H1 (cell line): ENCODE data around the gene PDIA5.

Experiments
- CHD1 ChIP-seq: IDR thresholded peaks from 2 replicates; pipeline ENCODE4 v1.6.1; 2012; ENCODE audit warnings: low read depth, low read length, improper control_type of control experiment
- CHD2 ChIP-seq: IDR thresholded peaks from 2 replicates; pipeline ENCODE4 v1.6.1; 2012; ENCODE audit warnings: low read length, improper control_type of control experiment
- EP300 ChIP-seq, 2 experiments: IDR thresholded peaks; 1 replicate in 1 of 2; 2 replicates in 1 of 2; pipeline ENCODE4 v1.6.1; 2011 to 2012; ENCODE audit warnings: low read depth in 2 of 2, low read length in 2 of 2, mild to moderate bottlenecking in 2 of 2, borderline replicate concordance in 1 of 2, inconsistent platforms in 1 of 2, moderate library complexity in 1 of 2
- HDAC2 ChIP-seq, 2 experiments: fragments of 300-600 bp in 1 of 2; sonication (generic) in 1 of 2; IDR thresholded peaks; 2 replicates each; pipeline ENCODE4 v1.6.1; 2011 to 2012; ENCODE audit warnings: low read depth in 2 of 2, low read length in 2 of 2, mild to moderate bottlenecking in 2 of 2, moderate library complexity in 2 of 2, borderline replicate concordance in 1 of 2, inconsistent platforms in 1 of 2
- POLR2A ChIP-seq, 2 experiments: IDR thresholded peaks; 1 replicate in 1 of 2; 2 replicates in 1 of 2; pipeline ENCODE4 v1.6.1; 2011; ENCODE audit warnings: low read depth in 2 of 2, low read length in 2 of 2, mild to moderate bottlenecking in 2 of 2; ENCODE audit errors: control extremely low read depth in 1 of 2
- TF ChIP-seq, protein P1 (sequence below): IDR thresholded peaks from 2 replicates; pipeline ENCODE4 v1.6.1; 2011; ENCODE audit warnings: low read depth, mild to moderate bottlenecking, low read length; ENCODE audit not compliant: insufficient read depth
- TF ChIP-seq, protein P2 (sequence below), 3 experiments: IDR thresholded peaks; 1 replicate in 2 of 3; 2 replicates in 1 of 3; pipeline versions ENCODE4 v1.5.1 to v1.6.1; 2011; ENCODE audit warnings: low read length in 3 of 3, mild to moderate bottlenecking in 3 of 3, inconsistent platforms in 2 of 3, low read depth in 1 of 3, moderate library complexity in 1 of 3; ENCODE audit not compliant: insufficient read depth in 1 of 3; ENCODE audit errors: control extremely low read depth in 1 of 3
- TF ChIP-seq, protein P3 (sequence below): IDR thresholded peaks from 2 replicates; pipeline ENCODE4 v1.6.1; 2011; ENCODE audit warnings: low read length, improper control_type of control experiment

DNA sequence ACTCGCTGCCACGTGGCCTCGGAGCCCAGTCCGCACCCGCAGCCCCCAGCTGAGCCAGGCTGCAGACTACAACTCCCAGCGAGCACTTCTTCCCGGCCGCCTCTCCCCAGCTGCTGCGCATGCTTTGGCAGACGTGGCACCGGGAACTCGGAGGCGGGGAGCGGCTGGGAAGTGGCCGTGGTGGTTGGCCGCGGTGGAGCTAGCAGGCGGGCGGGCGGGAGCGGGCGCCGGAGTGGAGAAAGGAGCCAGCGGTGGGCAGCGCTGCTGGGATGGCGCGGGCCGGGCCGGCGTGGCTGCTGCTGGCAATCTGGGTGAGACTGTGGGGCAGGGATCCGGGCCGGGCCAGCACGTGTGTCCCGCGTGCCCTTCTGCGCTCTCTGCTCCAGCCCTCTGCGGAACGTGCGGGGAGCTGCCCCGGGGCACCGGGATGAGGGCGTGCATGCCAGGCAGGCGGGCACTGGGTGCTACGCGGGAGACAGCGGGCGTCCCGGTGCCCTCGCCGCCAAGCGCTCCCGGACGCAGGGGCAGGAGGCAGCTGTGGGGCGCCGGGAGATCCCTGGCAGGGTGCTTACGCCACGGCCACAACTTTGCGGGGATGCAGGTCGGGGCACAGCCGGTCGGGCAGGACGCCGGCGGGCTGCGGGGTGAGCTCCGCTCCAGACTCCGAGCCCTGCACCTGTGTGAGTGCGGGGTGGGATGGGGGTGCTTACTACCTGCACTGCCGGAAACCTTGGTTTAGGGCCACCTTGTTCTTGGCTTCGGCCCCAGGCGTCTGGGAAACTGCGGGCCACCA is at the start of gene PDIA5:
- TF ChIP-seq, protein P1, sequence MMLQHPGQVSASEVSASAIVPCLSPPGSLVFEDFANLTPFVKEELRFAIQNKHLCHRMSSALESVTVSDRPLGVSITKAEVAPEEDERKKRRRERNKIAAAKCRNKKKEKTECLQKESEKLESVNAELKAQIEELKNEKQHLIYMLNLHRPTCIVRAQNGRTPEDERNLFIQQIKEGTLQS, result 0 out of 2 replicates have a peak, but pooled peaks have one; percentile 9
- TF ChIP-seq, protein P2, sequence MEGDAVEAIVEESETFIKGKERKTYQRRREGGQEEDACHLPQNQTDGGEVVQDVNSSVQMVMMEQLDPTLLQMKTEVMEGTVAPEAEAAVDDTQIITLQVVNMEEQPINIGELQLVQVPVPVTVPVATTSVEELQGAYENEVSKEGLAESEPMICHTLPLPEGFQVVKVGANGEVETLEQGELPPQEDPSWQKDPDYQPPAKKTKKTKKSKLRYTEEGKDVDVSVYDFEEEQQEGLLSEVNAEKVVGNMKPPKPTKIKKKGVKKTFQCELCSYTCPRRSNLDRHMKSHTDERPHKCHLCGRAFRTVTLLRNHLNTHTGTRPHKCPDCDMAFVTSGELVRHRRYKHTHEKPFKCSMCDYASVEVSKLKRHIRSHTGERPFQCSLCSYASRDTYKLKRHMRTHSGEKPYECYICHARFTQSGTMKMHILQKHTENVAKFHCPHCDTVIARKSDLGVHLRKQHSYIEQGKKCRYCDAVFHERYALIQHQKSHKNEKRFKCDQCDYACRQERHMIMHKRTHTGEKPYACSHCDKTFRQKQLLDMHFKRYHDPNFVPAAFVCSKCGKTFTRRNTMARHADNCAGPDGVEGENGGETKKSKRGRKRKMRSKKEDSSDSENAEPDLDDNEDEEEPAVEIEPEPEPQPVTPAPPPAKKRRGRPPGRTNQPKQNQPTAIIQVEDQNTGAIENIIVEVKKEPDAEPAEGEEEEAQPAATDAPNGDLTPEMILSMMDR (IDR thresholded peaks at IDR 0.05; ENCODE audit: control extremely low read depth in 1 of 3, insufficient read depth in 1 of 3, low read depth in 1 of 3, low read length in 3 of 3), result no peak
- TF ChIP-seq, protein P3, sequence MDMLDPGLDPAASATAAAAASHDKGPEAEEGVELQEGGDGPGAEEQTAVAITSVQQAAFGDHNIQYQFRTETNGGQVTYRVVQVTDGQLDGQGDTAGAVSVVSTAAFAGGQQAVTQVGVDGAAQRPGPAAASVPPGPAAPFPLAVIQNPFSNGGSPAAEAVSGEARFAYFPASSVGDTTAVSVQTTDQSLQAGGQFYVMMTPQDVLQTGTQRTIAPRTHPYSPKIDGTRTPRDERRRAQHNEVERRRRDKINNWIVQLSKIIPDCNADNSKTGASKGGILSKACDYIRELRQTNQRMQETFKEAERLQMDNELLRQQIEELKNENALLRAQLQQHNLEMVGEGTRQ, result peak; percentile 62; the same call in 1 of the 2 replicates
- TF ChIP-seq CHD1, result no peak
- no peak for TF ChIP-seq EP300 (IDR thresholded peaks at IDR 0.05; ENCODE audit: borderline replicate concordance in 1 of 2, low read depth in 2 of 2, low read length in 2 of 2)
- 0 out of 3 replicates have a peak, but pooled peaks of 1 of the 2 experiments have one; percentile 39 for TF ChIP-seq POLR2A (IDR thresholded peaks at IDR 0.05; ENCODE audit: control extremely low read depth in 1 of 2, low read depth in 2 of 2, low read length in 2 of 2)
- no peak for TF ChIP-seq CHD2
- peak in 1 of 2 experiments; percentile 75; a peak in 1 of 4 replicates for TF ChIP-seq HDAC2 (IDR thresholded peaks at IDR 0.05; ENCODE audit: borderline replicate concordance in 1 of 2, low read depth in 2 of 2, low read length in 2 of 2)
